ENCODE measurements around the gene CARD19.
"Not testable (repeated sequence)": the region's sequence is repeated elsewhere in the genome, so short reads cannot be mapped to it uniquely, and the experiment has no call there.

The CARD19 gene

GRCh38 chr9:93099551-93100275 is 3.7 kb downstream of the CARD19 start:
- FAIRE-seq: no peak

GRCh38 chr9:93100276-93100636 is 4.2 kb downstream of the CARD19 start:
- no peak for DNase-seq (ENCODE audit: insufficient read length, low spot score)
- FAIRE-seq: no peak

More at GRCh38 chr9:93099551-93100275, 3.7 kb downstream of the CARD19 start:
- DNase-seq (ENCODE audit: insufficient read length, low spot score): no peak

GRCh38 chr9:93101086-93101485 is 5.1 kb downstream of the CARD19 start:
- not testable (repeated sequence) for DNase-seq (ENCODE audit: insufficient read length, low spot score); FAIRE-seq

GRCh38 chr9:93105620-93106019 is 9.6 kb downstream of the CARD19 start:
- no peak for FAIRE-seq

GRCh38 chr9:93107151-93107824 is 11.3 kb downstream of the CARD19 start:
- no peak for DNase-seq (ENCODE audit: insufficient read length, low spot score)
- no peak for FAIRE-seq

More at GRCh38 chr9:93105620-93106019, 9.6 kb downstream of the CARD19 start:
- no peak for DNase-seq (ENCODE audit: insufficient read length, low spot score)

- FAIRE-seq (no peak), DNase-seq (ENCODE audit: insufficient read length, low spot score) (no peak)
Measured at GRCh38 chr9:93107825-93108161, 11.8 kb downstream of the CARD19 start.

- FAIRE-seq: no peak
- DNase-seq (ENCODE audit: insufficient read length, low spot score): no peak
Measured at GRCh38 chr9:93108291-93109041, 12.4 kb downstream of the CARD19 start.

GRCh38 chr9:93110311-93110855 is 14.4 kb downstream of the CARD19 start:
- no peak for FAIRE-seq
- DNase-seq (ENCODE audit: insufficient read length, low spot score): no peak

GRCh38 chr9:93111001-93111370 is 15.0 kb downstream of the CARD19 start:
- no peak for FAIRE-seq
- DNase-seq (ENCODE audit: insufficient read length, low spot score): no peak

- DNase-seq (ENCODE audit: insufficient read length, low spot score) (no peak), FAIRE-seq (no peak)
Measured at GRCh38 chr9:93111371-93112115, 15.5 kb downstream of the CARD19 start.

GRCh38 chr9:93112116-93112863 is 16.3 kb downstream of the CARD19 start:
- FAIRE-seq (no peak), DNase-seq (ENCODE audit: insufficient read length, low spot score) (no peak)

- FAIRE-seq (no peak), DNase-seq (ENCODE audit: insufficient read length, low spot score) (no peak)
Measured at GRCh38 chr9:93112864-93113389, 16.9 kb downstream of the CARD19 start.

- FAIRE-seq: no peak
Measured at GRCh38 chr9:93114169-93114983, 18.4 kb downstream of the CARD19 start.

GRCh38 chr9:93114984-93115335 is 18.9 kb downstream of the CARD19 start:
- FAIRE-seq: no peak
- no peak for DNase-seq (ENCODE audit: insufficient read length, low spot score)

More at GRCh38 chr9:93114169-93114983, 18.4 kb downstream of the CARD19 start:
- no peak for DNase-seq (ENCODE audit: insufficient read length, low spot score)

- no peak for FAIRE-seq
- DNase-seq (ENCODE audit: insufficient read length, low spot score): no peak
Measured at GRCh38 chr9:93115486-93116071, 19.6 kb downstream of the CARD19 start.

- FAIRE-seq (no peak), DNase-seq (ENCODE audit: insufficient read length, low spot score) (no peak)
Measured at GRCh38 chr9:93116072-93116961, 20.3 kb downstream of the CARD19 start.

- not testable (repeated sequence) for FAIRE-seq; DNase-seq (ENCODE audit: insufficient read length, low spot score)
Measured at GRCh38 chr9:93117521-93117920, 21.5 kb downstream of the CARD19 start.
